ENCODE measurements around the gene NRG2. TPM values are rescaled to one million over a fixed set of nuclear protein-coding genes. Genes with fewer than 3 reads are reported as not detected.

NRG2 gene
- total RNA-seq, 1 experiment from 2014 or later = 0.91 TPM

DNA sequence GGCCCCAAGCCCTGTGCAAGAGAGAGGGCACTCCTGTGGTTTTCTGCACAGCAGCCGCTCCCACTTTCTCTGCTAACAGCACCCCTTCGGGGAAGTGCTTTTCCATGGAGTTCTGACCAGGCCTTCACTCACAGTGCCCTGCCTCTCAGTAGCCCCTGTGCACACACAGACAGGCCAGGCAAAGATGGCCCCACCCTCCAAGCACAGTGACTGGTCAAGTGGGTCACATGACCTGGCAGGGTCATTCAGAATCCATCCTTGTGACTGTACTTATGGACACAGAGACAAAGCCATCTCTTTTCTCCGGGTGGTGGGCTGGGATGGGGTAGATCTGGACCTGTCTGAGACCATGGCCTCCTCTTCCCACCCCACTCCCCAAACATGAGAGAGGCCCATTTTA is 165.0 kb downstream of the NRG2 start:
- no peaks in the 10 kb centered on the region for H4K20me1 ChIP-seq (ENCODE audit: insufficient read depth)
- no peak for TF ChIP-seq EGR1 (IDR thresholded peaks at IDR 0.05; ENCODE audit: low read depth)
- TF ChIP-seq, protein P1, sequence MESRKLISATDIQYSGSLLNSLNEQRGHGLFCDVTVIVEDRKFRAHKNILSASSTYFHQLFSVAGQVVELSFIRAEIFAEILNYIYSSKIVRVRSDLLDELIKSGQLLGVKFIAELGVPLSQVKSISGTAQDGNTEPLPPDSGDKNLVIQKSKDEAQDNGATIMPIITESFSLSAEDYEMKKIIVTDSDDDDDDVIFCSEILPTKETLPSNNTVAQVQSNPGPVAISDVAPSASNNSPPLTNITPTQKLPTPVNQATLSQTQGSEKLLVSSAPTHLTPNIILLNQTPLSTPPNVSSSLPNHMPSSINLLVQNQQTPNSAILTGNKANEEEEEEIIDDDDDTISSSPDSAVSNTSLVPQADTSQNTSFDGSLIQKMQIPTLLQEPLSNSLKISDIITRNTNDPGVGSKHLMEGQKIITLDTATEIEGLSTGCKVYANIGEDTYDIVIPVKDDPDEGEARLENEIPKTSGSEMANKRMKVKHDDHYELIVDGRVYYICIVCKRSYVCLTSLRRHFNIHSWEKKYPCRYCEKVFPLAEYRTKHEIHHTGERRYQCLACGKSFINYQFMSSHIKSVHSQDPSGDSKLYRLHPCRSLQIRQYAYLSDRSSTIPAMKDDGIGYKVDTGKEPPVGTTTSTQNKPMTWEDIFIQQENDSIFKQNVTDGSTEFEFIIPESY (IDR thresholded peaks at IDR 0.05; ENCODE audit: extremely low read depth, insufficient replicate concordance, low read length) = no peak
- TF ChIP-seq, protein P2, sequence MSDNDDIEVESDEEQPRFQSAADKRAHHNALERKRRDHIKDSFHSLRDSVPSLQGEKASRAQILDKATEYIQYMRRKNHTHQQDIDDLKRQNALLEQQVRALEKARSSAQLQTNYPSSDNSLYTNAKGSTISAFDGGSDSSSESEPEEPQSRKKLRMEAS (IDR thresholded peaks at IDR 0.05) = no peak
- TF ChIP-seq RAD21 (IDR thresholded peaks at IDR 0.05; ENCODE audit: low read depth) = no peak
- no peak for TF ChIP-seq ZFX (IDR thresholded peaks at IDR 0.05)
- TF ChIP-seq, protein P3, sequence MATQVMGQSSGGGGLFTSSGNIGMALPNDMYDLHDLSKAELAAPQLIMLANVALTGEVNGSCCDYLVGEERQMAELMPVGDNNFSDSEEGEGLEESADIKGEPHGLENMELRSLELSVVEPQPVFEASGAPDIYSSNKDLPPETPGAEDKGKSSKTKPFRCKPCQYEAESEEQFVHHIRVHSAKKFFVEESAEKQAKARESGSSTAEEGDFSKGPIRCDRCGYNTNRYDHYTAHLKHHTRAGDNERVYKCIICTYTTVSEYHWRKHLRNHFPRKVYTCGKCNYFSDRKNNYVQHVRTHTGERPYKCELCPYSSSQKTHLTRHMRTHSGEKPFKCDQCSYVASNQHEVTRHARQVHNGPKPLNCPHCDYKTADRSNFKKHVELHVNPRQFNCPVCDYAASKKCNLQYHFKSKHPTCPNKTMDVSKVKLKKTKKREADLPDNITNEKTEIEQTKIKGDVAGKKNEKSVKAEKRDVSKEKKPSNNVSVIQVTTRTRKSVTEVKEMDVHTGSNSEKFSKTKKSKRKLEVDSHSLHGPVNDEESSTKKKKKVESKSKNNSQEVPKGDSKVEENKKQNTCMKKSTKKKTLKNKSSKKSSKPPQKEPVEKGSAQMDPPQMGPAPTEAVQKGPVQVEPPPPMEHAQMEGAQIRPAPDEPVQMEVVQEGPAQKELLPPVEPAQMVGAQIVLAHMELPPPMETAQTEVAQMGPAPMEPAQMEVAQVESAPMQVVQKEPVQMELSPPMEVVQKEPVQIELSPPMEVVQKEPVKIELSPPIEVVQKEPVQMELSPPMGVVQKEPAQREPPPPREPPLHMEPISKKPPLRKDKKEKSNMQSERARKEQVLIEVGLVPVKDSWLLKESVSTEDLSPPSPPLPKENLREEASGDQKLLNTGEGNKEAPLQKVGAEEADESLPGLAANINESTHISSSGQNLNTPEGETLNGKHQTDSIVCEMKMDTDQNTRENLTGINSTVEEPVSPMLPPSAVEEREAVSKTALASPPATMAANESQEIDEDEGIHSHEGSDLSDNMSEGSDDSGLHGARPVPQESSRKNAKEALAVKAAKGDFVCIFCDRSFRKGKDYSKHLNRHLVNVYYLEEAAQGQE (IDR thresholded peaks at IDR 0.05; ENCODE audit: low read depth) = no peak
- TF ChIP-seq EZH2 (IDR thresholded peaks at IDR 0.05) = no peak
- TF ChIP-seq EZH2phosphoT487 (IDR thresholded peaks at IDR 0.05; ENCODE audit: borderline replicate concordance) = no peak
- no peak for TF ChIP-seq TCF7L2 (IDR thresholded peaks at IDR 0.05; ENCODE audit: borderline replicate concordance, extremely low read depth, insufficient read depth, insufficient read length)
- TF ChIP-seq CBX3 (IDR thresholded peaks at IDR 0.05; ENCODE audit: low read depth) = no peak
- no peak for TF ChIP-seq SRF (IDR thresholded peaks at IDR 0.05; ENCODE audit: low read depth)
- TF ChIP-seq POLR2A (IDR thresholded peaks at IDR 0.05; ENCODE audit: borderline replicate concordance, extremely low read depth, insufficient read depth, insufficient read length) = no peak
- TF ChIP-seq CEBPB (IDR thresholded peaks at IDR 0.05; ENCODE audit: low read depth) = no peak
- TF ChIP-seq SP1 (IDR thresholded peaks at IDR 0.05; ENCODE audit: low read depth) = no peak
- no peak for TF ChIP-seq ZNF274 (IDR thresholded peaks at IDR 0.05; ENCODE audit: low read depth, low read length)
- TF ChIP-seq, protein P4, sequence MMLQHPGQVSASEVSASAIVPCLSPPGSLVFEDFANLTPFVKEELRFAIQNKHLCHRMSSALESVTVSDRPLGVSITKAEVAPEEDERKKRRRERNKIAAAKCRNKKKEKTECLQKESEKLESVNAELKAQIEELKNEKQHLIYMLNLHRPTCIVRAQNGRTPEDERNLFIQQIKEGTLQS (IDR thresholded peaks at IDR 0.05) = no peak
- TF ChIP-seq, protein P5, sequence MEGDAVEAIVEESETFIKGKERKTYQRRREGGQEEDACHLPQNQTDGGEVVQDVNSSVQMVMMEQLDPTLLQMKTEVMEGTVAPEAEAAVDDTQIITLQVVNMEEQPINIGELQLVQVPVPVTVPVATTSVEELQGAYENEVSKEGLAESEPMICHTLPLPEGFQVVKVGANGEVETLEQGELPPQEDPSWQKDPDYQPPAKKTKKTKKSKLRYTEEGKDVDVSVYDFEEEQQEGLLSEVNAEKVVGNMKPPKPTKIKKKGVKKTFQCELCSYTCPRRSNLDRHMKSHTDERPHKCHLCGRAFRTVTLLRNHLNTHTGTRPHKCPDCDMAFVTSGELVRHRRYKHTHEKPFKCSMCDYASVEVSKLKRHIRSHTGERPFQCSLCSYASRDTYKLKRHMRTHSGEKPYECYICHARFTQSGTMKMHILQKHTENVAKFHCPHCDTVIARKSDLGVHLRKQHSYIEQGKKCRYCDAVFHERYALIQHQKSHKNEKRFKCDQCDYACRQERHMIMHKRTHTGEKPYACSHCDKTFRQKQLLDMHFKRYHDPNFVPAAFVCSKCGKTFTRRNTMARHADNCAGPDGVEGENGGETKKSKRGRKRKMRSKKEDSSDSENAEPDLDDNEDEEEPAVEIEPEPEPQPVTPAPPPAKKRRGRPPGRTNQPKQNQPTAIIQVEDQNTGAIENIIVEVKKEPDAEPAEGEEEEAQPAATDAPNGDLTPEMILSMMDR (IDR thresholded peaks at IDR 0.05 in 2 of 3, conservative IDR thresholded peaks at IDR 0.05 in 1 of 3; ENCODE audit: borderline replicate concordance in 1 of 3, insufficient read depth in 1 of 3, low read depth in 2 of 3, low read length in 2 of 3) = no peak
- TF ChIP-seq ELF1 (IDR thresholded peaks at IDR 0.05; ENCODE audit: borderline replicate concordance, low read depth) = no peak
- no peak for TF ChIP-seq YY1 (IDR thresholded peaks at IDR 0.05; ENCODE audit: extremely low read depth, insufficient replicate concordance, low read depth, low read length)
- no peaks in the 10 kb centered on the region for H3K79me2 ChIP-seq (ENCODE audit: insufficient read depth, low read length)
- no peaks in the 10 kb centered on the region for H3K27me3 ChIP-seq (ENCODE audit: insufficient read depth, low read length)
- intact Hi-C loops (cut with micrococcal nuclease) = no loop called here
- DNase-seq (ENCODE audit: low read depth, low spot score) = peak; percentile 16
- CTCF ChIA-PET = no interaction called here
- H3K4me3 ChIP-seq (replicated peaks in 1 of 2; ENCODE audit: low read depth in 1 of 2, low read length in 2 of 2) = peak overlapping the region in 1 of 2 experiments; percentile 30; a peak in 1 of 4 replicates
- no peak overlapping the region for H2AFZ ChIP-seq (ENCODE audit: low read depth, low read length, poor library complexity, severe bottlenecking)
- BruUV-seq (replicated peaks) = no TSS peak
- RAD21 ChIA-PET (ENCODE audit: low non-redundant PET in 1 of 2, low total read pairs in 2 of 2, uncharacterized antibody in 2 of 2, unreplicated experiment in 2 of 2) = no interaction called here
- peak overlapping the region; percentile 75 for H3K4me2 ChIP-seq (ENCODE audit: low read length)
- H3K9me3 ChIP-seq (ENCODE audit: control insufficient read depth in 1 of 2, insufficient read depth in 1 of 2, low read depth in 1 of 2, low read length in 2 of 2) = no peaks in the 10 kb centered on the region
- H3K9ac ChIP-seq (ENCODE audit: low read length) = peak overlapping the region; percentile 46
- ATAC-seq = peak; percentile 58
- peaks cover 20 to 39% of the 10 kb centered on the region in 2 experiments for H3K4me1 ChIP-seq (ENCODE audit: control insufficient read depth in 1 of 2, insufficient read depth in 2 of 2, low read length in 2 of 2)
- POLR2A ChIA-PET = no interaction called here
- peak overlapping the region; percentile 58; the same call in 1 of the 2 replicates for H3K27ac ChIP-seq (ENCODE audit: low read depth, low read length)
- H3K9me2 ChIP-seq (ENCODE audit: insufficient read depth) = no peaks in the 10 kb centered on the region
- no peaks in the 10 kb centered on the region for H3K36me3 ChIP-seq (ENCODE audit: control insufficient read depth in 1 of 2, insufficient read depth in 2 of 2, low read length in 2 of 2)
